ENCODE results near the gene CHN2.

GRCh38 chr7:29356631-29357030, 162.1 kb downstream of the CHN2 start:
- TF ChIP-seq POLR2AphosphoS5 (IDR thresholded peaks at IDR 0.05) (no peak), CTCF (IDR thresholded peaks at IDR 0.05) (no peak), POLR2A (IDR thresholded peaks at IDR 0.05) (no peak), EP300 (IDR thresholded peaks at IDR 0.05; ENCODE audit: low read depth) (no peak)

All from transverse colon (tissue), 4 donors.